WTC11 (cell line): Measurements from ENCODE around the gene ADPGK. TPM values are rescaled to one million over a fixed set of nuclear protein-coding genes. Genes with fewer than 3 reads are reported as not detected.

ENCODE experiments used
- ATAC-seq: fragments of 200-7000 bp; cut with Tn5 transposase; 2 replicates; pipeline ENCODE4 v1.10.0; 2021; ENCODE audit warnings: mild to moderate bottlenecking, moderate library complexity
- CTCF ChIA-PET: fragments of 300-600 bp; sonication (Branson Sonifier 250); formaldehyde crosslinking; loops from one replicate; lab custom pipeline; 2021; ENCODE audit warnings: antibody characterized with exemption; lab: Charles Lee
- POLR2A ChIA-PET: fragments of 350-600 bp; sonication (Branson Sonifier 250); formaldehyde crosslinking; loops from one replicate; lab custom pipeline; 2021; ENCODE audit warnings: antibody characterized with exemption; lab: Charles Lee
- DNase-seq: peaks from one replicate; pipeline ENCODE4 v3.0.0; 2021; ENCODE audit warnings: low spot score
- H3K27ac Mint-ChIP-seq: 2 replicates; pipeline ENCODE4 v1.8.0; 2021; ENCODE audit warnings: mixed read lengths
- H3K27me3 Mint-ChIP-seq: 2 replicates; pipeline ENCODE4 v1.8.0; 2021; ENCODE audit warnings: low read depth, mild to moderate bottlenecking, moderate library complexity, mixed read lengths
- H3K36me3 Mint-ChIP-seq: 2 replicates; pipeline ENCODE4 v1.8.0; 2021; ENCODE audit warnings: mixed read lengths
- H3K4me1 Mint-ChIP-seq: 2 replicates; pipeline ENCODE4 v1.8.0; 2022; ENCODE audit warnings: mixed read lengths
- H3K4me3 Mint-ChIP-seq: 2 replicates; pipeline ENCODE4 v1.8.0; 2021; ENCODE audit warnings: mild to moderate bottlenecking, moderate library complexity, mixed read lengths
- H3K9me3 Mint-ChIP-seq: 2 replicates; pipeline ENCODE4 v1.8.0; 2021; ENCODE audit warnings: mixed read lengths
- ARID4B ChIP-seq: sonication (generic); formaldehyde crosslinking; IDR thresholded peaks from 2 replicates; pipeline ENCODE4 v1.8.0; 2023; ENCODE audit warnings: missing genetic modification reagents, mild to moderate bottlenecking, borderline replicate concordance
- ATF3 ChIP-seq: sonication (generic); formaldehyde crosslinking; conservative IDR thresholded peaks from 2 replicates; pipeline ENCODE4 v1.8.1; 2022; ENCODE audit warnings: mild to moderate bottlenecking, missing genetic modification reagents
- MLX ChIP-seq: sonication (generic); formaldehyde crosslinking; IDR thresholded peaks from 2 replicates; pipeline ENCODE4 v1.8.1; 2023; ENCODE audit warnings: mild to moderate bottlenecking, missing genetic modification reagents, moderate library complexity
- MXD4 ChIP-seq: fragments of 250-450 bp; sonication (Bioruptor Pico); IDR thresholded peaks from 2 replicates; pipeline ENCODE4 v1.8.0; 2021; ENCODE audit warnings: mild to moderate bottlenecking, moderate library complexity, borderline replicate concordance
- OVOL2 ChIP-seq: fragments of 250-450 bp; sonication (Bioruptor Pico); IDR thresholded peaks from 2 replicates; pipeline ENCODE4 v1.9.0; 2021; ENCODE audit warnings: mild to moderate bottlenecking, borderline replicate concordance
- SMAD4 ChIP-seq: sonication (generic); formaldehyde crosslinking; IDR thresholded peaks from 2 replicates; pipeline ENCODE4 v1.8.0; 2022; ENCODE audit warnings: mild to moderate bottlenecking, missing genetic modification reagents
- ZNF121 ChIP-seq: sonication (generic); formaldehyde crosslinking; IDR thresholded peaks from 2 replicates; pipeline ENCODE4 v1.8.0; 2023; ENCODE audit warnings: missing genetic modification reagents
- ZNF138 ChIP-seq: sonication (generic); formaldehyde crosslinking; conservative IDR thresholded peaks from 2 replicates; pipeline ENCODE4 v1.8.1; 2022; ENCODE audit warnings: mild to moderate bottlenecking, moderate library complexity, missing genetic modification reagents
- ZNF416 ChIP-seq: fragments of 250-450 bp; sonication (Bioruptor Pico); IDR thresholded peaks from 2 replicates; pipeline ENCODE4 v1.9.0; 2021; ENCODE audit warnings: mild to moderate bottlenecking, inconsistent platforms
- total RNA-seq: library from RNA; stranded (reverse); gene quantifications from 3 replicates; pipeline ENCODE4 v1.2.3, GENCODE V29; 2021
- TF ChIP-seq, protein P1 (sequence below): sonication (generic); formaldehyde crosslinking; conservative IDR thresholded peaks from 2 replicates; pipeline ENCODE4 v1.8.1; 2023; ENCODE audit warnings: mild to moderate bottlenecking, low read depth, missing genetic modification reagents, moderate library complexity
- TF ChIP-seq, protein P2 (sequence below): sonication (generic); formaldehyde crosslinking; IDR thresholded peaks from 2 replicates; pipeline ENCODE4 v1.8.1; 2022; ENCODE audit warnings: mild to moderate bottlenecking, moderate library complexity, missing genetic modification reagents
- TF ChIP-seq, protein P3 (sequence below): sonication (generic); formaldehyde crosslinking; IDR thresholded peaks from 2 replicates; pipeline ENCODE4 v1.8.1; 2022; ENCODE audit warnings: low read depth, missing genetic modification reagents, borderline replicate concordance
- TF ChIP-seq, protein P4 (sequence below): sonication (generic); formaldehyde crosslinking; IDR thresholded peaks from 2 replicates; pipeline ENCODE4 v1.8.0; 2023; ENCODE audit warnings: missing genetic modification reagents

ADPGK gene
- total RNA-seq, 1 experiment from 2014 or later: 37.9 TPM

- TF ChIP-seq, protein P1, sequence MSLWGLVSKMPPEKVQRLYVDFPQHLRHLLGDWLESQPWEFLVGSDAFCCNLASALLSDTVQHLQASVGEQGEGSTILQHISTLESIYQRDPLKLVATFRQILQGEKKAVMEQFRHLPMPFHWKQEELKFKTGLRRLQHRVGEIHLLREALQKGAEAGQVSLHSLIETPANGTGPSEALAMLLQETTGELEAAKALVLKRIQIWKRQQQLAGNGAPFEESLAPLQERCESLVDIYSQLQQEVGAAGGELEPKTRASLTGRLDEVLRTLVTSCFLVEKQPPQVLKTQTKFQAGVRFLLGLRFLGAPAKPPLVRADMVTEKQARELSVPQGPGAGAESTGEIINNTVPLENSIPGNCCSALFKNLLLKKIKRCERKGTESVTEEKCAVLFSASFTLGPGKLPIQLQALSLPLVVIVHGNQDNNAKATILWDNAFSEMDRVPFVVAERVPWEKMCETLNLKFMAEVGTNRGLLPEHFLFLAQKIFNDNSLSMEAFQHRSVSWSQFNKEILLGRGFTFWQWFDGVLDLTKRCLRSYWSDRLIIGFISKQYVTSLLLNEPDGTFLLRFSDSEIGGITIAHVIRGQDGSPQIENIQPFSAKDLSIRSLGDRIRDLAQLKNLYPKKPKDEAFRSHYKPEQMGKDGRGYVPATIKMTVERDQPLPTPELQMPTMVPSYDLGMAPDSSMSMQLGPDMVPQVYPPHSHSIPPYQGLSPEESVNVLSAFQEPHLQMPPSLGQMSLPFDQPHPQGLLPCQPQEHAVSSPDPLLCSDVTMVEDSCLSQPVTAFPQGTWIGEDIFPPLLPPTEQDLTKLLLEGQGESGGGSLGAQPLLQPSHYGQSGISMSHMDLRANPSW (CRISPR knock-in tag): no peak
- TF ChIP-seq MLX: no peak
- no peak; the same call in 1 of the 2 replicates for TF ChIP-seq ARID4B (CRISPR knock-in tag)
- no peak for TF ChIP-seq ATF3 (CRISPR knock-in tag)
- no peak; the same call in 1 of the 2 replicates for TF ChIP-seq SMAD4 (CRISPR knock-in tag)
- TF ChIP-seq ZNF416: no peak
- TF ChIP-seq ZNF121 (CRISPR knock-in tag): no peak
- TF ChIP-seq, protein P2, sequence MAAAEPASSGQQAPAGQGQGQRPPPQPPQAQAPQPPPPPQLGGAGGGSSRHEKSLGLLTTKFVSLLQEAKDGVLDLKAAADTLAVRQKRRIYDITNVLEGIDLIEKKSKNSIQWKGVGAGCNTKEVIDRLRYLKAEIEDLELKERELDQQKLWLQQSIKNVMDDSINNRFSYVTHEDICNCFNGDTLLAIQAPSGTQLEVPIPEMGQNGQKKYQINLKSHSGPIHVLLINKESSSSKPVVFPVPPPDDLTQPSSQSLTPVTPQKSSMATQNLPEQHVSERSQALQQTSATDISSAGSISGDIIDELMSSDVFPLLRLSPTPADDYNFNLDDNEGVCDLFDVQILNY (CRISPR knock-in tag): peak; percentile 57; the same call in 1 of the 2 replicates
- TF ChIP-seq, protein P3, sequence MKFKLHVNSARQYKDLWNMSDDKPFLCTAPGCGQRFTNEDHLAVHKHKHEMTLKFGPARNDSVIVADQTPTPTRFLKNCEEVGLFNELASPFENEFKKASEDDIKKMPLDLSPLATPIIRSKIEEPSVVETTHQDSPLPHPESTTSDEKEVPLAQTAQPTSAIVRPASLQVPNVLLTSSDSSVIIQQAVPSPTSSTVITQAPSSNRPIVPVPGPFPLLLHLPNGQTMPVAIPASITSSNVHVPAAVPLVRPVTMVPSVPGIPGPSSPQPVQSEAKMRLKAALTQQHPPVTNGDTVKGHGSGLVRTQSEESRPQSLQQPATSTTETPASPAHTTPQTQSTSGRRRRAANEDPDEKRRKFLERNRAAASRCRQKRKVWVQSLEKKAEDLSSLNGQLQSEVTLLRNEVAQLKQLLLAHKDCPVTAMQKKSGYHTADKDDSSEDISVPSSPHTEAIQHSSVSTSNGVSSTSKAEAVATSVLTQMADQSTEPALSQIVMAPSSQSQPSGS (CRISPR knock-in tag): no peak
- TF ChIP-seq ZNF138: no peak
Observed at GRCh38 chr15:72783640-72784455, at the start of gene ADPGK (continued).

DNA sequence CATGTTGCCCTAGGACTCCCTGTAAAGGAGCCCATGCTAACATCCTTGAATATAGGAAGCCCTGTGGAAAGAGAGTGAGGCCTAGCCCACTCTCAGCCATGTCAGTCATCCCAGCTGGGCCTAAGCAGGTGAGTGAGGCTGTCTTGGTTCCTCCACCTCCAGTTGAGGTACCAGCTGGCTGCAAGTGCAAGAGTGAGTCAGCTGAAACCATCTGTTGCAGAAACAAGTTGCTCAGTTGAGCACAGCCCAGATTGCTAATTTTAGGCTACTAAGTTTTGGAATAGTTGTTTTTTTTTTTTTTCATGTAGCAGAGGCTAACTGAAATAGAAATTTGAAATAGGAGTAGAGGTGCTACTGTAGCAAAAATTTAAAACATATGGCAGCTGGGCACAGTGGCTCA lies 43.7 kb upstream of the ADPGK start:
- ChIA-PET POLR2A (no interaction called here), CTCF (no interaction called here)
- H3K27ac Mint-ChIP-seq: no peak overlapping the region
- DNase-seq: no peak
- H3K4me3 Mint-ChIP-seq: no peak overlapping the region
- no peaks in the 10 kb centered on the region for H3K27me3 Mint-ChIP-seq
- no peaks in the 10 kb centered on the region for H3K36me3 Mint-ChIP-seq
- TF ChIP-seq OVOL2: no peak
- TF ChIP-seq MXD4: no peak
- TF ChIP-seq, protein P4, sequence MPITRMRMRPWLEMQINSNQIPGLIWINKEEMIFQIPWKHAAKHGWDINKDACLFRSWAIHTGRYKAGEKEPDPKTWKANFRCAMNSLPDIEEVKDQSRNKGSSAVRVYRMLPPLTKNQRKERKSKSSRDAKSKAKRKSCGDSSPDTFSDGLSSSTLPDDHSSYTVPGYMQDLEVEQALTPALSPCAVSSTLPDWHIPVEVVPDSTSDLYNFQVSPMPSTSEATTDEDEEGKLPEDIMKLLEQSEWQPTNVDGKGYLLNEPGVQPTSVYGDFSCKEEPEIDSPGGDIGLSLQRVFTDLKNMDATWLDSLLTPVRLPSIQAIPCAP: no peak
- no peak for TF ChIP-seq ZNF121 (CRISPR knock-in tag)
- TF ChIP-seq, all 79 proteins: peak for 0
- peaks cover under 1% of the 10 kb centered on the region for H3K9me3 Mint-ChIP-seq
- ATAC-seq: no peak
- H3K4me1 Mint-ChIP-seq: no peaks in the 10 kb centered on the region
